Left renal cortex interstitium (tissue), 4 donors: Measurements from ENCODE around the gene COL4A1. TPM values are rescaled to one million over a fixed set of nuclear protein-coding genes. Genes with fewer than 3 reads are reported as not detected.

Experiments
- DNase-seq, 4 donors: peaks; one replicate each; pipeline ENCODE4 v3.0.0-alpha.2; 2013; ENCODE audit warnings: low read depth in 4 of 4, low spot score in 2 of 4, missing footprints in 1 of 4
- polyA plus RNA-seq, 4 donors: library from polyadenylated mRNA; unstranded; fragments of 120-200 nt; gene quantifications; one replicate each; pipeline ENCODE4 v1.2.1, GENCODE V29; 2013; ENCODE audit not compliant: insufficient read length in 4 of 4

COL4A1 gene
- polyA plus RNA-seq, 4 donors = 518 to 626 (median 569) TPM

DNA sequence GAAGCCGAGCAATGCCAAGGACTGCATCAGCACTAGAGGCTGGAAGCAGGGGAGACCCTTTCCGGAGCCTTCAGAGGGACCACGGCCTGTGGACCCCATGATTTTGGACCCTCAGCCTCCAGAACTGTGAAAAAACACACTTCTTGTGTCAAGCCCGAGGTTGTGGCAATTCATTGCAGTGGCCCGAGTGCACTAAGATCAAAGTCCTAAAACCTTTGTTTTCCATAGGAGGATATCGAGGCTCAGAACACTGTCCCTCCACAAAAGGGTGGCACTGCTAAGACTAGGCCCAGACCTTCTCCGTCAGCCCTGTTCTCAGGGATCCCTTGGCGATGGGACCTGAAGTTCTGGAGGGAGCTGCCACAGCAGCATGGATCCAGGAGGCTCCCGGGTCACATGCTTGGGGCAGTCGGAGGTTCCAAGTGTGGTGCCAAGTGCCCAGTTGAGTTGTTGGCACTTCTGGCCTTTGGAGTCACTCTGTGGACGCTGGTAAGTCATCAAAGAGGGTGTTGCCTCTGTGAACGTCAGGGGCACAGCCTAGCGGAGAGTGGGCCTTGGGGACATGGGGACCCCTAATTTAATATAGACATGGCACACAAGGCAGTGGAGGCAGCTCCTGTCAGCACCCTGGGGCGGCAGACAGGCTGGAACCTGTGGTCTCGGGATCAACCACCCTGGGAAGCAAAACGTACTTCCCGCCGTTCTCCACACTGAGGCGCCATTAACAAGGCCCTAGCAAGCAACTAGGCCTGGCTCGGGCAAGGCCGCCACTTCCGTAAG is 199.2 kb downstream of the COL4A1 start:
- DNase-seq = no peak

DNA sequence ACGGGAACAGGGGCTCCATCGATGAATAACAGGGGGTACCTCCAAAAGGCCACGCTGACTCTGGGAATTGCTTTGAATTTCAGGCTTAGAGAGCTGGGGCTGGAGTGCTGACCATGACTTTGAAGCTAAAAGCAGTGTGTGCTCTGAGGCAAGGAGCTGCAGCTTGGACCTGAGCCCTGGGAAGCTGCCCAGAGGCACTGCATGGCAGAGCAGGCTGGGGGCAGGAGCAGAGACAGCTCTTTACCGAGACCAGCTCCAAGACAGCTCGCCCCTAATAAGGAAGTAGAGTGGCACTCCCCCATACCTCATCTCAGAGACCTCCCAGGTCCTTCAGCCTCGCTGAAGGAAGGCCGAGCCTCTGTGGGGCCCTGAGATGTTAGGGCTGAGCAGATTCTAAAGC is 200.2 kb downstream of the COL4A1 start:
- DNase-seq = no peak

DNA sequence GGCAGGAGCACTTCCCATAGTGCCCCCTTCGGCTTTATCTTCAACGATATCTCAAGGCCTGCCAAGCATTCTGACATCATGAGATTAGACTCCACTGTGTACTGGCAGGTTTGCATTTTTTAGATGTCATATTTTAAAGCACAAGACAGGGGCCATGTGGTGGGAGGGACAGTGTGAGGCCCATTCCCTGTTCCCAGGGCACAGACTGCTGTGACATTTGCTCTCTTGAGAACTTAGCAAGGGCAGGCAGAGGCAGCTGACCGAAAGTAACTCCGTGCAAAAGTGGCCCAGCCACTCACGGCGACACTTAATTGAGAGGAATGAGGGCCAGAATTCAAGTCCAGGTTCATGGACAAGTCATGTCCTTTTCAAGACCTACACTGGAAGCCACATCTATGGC is 201.8 kb downstream of the COL4A1 start:
- no peak for DNase-seq

DNA sequence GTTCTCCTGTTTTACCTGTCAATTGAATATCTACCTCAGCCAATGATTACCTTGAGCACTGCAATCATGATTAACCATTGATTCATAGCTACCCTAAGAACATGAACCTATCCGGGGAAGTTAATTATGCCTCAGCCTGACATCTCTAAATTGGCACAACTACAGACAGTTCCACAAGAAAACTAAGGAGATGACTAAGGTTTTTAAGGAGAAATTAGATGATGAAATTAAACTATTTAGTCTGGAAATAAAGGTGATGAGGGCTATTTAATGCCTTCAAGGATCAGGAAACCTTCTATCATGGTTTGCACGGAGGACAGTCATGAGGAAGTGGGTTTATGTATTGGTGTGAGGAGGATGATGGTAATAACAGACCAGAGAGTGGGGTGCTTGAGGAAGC is 203.4 kb downstream of the COL4A1 start:
- no peak for DNase-seq

DNA sequence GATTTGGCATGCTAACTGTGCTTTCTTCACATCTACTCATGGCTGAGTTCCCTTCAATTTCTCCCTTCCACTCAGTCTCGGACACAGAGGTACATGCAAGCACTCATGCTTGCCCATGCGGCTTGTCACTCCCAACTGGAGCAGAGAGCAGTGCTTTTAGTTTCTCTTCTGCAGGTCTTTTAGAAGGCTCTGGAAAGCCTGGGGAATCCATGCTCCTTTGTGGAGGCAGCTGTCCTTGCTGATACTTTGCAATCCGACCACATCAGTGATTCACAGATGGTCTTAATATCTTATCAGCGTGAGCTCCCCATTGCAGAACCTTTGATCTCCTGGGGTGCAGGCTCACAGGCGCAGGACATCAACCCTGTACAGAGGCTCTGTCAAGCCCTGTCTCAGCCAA is 203.9 kb downstream of the COL4A1 start:
- no peak for DNase-seq

DNA sequence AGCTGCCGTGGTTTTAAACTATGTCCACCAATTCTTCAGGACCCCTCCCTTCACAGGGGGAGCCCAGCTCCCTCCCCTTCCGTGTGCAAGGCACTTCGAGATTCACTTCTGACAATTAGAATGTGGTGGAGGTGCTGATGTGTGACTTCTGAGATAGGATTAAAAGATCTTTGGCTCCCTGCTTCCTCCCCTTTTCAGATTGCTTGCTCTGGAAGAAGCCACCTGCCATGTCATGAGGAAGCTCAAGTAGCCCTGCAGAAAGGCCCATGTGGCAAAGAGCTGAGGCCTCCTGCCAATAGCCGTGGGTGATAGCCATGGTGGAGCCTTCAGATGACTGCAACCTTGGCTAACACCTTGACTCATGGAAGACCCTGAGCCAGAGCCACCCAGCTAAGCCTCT is 204.9 kb downstream of the COL4A1 start:
- no peak for DNase-seq

DNA sequence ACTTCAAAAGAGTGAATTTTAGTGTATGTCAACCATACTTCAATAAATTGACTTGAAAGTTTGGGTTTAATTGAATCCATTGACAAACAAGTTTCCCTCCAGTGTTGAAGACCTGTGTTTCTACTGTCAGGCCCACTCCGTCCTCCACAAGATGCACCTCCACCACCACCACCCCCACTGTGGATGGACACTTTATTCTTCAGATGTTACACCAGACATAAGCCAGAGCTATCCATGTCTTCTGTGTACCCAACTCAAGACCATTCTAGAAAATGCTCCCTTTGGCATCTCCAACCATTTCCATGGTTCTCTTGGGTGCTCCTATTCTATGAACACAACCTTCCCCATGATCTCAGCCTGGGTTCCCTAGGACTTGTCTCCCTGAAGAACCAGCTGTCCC is 207.0 kb downstream of the COL4A1 start:
- DNase-seq = no peak

Other genes starting within 250 kb of the COL4A1 start
- 100 to 1,000 TPM; 413 to 571 (median 494) TPM for gene COL4A2, start 127 bp upstream of the COL4A1 start, polyA plus RNA-seq